ENCODE measurements around the gene AHDC1. TPM values are rescaled to one million over a fixed set of nuclear protein-coding genes. Genes with fewer than 3 reads are reported as not detected.
A peak's percentile ranks its signal among the peaks of the same experiment; 100 is the strongest.

AHDC1 gene
- total and polyA plus RNA-seq, 2 donors (not counting 1 experiment from before 2014, with no cell fraction given) = 4.2 to 6.9 TPM

DNA sequence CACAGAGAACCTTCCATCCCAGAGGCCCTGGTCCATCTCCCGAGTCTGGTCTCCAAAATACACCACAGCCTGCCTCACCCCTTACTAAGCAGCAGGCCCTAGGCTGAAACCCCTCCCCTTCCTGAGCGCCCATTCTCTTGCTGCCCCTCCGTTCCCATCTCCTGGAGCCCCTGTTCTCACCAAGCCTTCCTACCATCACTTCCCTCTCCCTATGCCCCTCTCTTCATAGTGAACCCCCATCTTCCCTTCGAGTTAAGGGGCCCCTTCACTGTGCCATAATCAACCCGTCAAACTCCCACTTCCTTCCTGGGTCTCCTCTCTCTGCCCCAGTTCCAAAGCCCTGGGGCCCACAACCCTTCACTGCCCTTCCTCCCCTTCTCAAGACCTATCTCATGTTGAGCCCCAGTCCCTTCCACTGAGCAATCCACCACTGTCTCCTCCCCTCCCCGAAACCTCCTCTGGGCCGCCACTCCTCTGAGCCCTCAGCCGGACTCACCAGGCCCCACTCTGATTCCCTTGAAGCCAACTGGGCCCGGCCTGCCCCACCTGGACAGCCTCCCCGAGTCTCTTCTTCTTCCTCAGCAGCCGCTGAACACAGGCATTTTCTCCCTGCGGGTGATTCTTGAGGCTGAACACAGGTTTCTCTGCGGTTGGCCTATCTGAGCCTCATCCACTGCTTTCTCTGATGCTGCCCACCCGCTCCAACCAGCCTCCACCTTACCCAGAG lies 71.8 kb downstream of the AHDC1 start:
- H2AFZ ChIP-seq (ENCODE audit: low read length) = no peak overlapping the region
- H3K36me3 ChIP-seq (ENCODE audit: control insufficient read depth, insufficient read depth, low read length) = peaks cover 6% of the 10 kb centered on the region
- no peaks in the 10 kb centered on the region for H3K9me3 ChIP-seq (ENCODE audit: control insufficient read depth, insufficient read depth, low read depth, low read length)
- no peak for TF ChIP-seq EZH2 (IDR thresholded peaks at IDR 0.05; ENCODE audit: low read length, missing control alignments)
- TF ChIP-seq, protein P1, sequence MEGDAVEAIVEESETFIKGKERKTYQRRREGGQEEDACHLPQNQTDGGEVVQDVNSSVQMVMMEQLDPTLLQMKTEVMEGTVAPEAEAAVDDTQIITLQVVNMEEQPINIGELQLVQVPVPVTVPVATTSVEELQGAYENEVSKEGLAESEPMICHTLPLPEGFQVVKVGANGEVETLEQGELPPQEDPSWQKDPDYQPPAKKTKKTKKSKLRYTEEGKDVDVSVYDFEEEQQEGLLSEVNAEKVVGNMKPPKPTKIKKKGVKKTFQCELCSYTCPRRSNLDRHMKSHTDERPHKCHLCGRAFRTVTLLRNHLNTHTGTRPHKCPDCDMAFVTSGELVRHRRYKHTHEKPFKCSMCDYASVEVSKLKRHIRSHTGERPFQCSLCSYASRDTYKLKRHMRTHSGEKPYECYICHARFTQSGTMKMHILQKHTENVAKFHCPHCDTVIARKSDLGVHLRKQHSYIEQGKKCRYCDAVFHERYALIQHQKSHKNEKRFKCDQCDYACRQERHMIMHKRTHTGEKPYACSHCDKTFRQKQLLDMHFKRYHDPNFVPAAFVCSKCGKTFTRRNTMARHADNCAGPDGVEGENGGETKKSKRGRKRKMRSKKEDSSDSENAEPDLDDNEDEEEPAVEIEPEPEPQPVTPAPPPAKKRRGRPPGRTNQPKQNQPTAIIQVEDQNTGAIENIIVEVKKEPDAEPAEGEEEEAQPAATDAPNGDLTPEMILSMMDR (conservative IDR thresholded peaks at IDR 0.05 in 1 of 2, IDR thresholded peaks at IDR 0.05 in 1 of 2; ENCODE audit: low read depth in 1 of 2, low read length in 2 of 2) = no peak
- DNase-seq (ENCODE audit: low read depth in 2 of 2) = no peak
- H3K27me3 ChIP-seq (ENCODE audit: control insufficient read depth, insufficient read depth, low read length) = no peaks in the 10 kb centered on the region
- peaks cover 37% of the 10 kb centered on the region for H3K4me1 ChIP-seq (ENCODE audit: control insufficient read depth, extremely low read depth, insufficient read depth, low read length)
- no peak overlapping the region for H3K9ac ChIP-seq (ENCODE audit: insufficient read depth, low read length)
- H3K4me2 ChIP-seq (ENCODE audit: extremely low read depth, insufficient read depth, low read length) = no peak overlapping the region
- no peak overlapping the region for H3K27ac ChIP-seq (ENCODE audit: insufficient read depth, low read length)
- H4K20me1 ChIP-seq (ENCODE audit: control insufficient read depth, extremely low read depth, insufficient read depth, low read length) = no peaks in the 10 kb centered on the region
- H3K79me2 ChIP-seq (ENCODE audit: control insufficient read depth, insufficient read depth, low read length) = peaks cover 1% of the 10 kb centered on the region
- no peak overlapping the region for H3K4me3 ChIP-seq (replicated peaks in 1 of 4; ENCODE audit: control extremely low read depth in 1 of 4, insufficient read depth in 1 of 4, low read depth in 3 of 4, low read length in 4 of 4)

DNA sequence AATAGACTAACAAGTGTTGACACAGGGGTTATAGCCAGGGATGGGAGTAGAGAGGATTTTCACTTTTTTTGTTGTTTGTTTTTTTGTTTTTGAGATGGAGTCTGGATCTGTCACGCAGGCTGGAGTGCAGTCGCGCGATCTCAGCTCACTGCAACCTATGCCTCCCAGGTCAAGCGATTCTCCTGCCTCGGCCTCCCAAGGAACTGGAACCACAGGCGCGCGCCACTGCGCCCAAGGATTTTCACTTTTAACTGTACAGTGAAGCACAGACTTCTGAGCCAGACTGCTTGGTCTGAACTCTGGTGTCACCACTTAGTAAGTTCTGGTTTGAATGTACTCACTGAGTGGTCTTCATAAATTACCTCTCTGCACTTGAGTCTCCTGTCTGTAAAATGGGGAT lies 73.8 kb downstream of the AHDC1 start:
- Histone ChIP-seq H4K20me1 (ENCODE audit: control insufficient read depth, extremely low read depth, insufficient read depth, low read length) (no peaks in the 10 kb centered on the region), H3K27me3 (ENCODE audit: control insufficient read depth, insufficient read depth, low read length) (no peaks in the 10 kb centered on the region), H3K9me3 (ENCODE audit: control insufficient read depth, insufficient read depth, low read depth, low read length) (no peaks in the 10 kb centered on the region), H3K4me1 (ENCODE audit: control insufficient read depth, extremely low read depth, insufficient read depth, low read length) (peaks cover 42% of the 10 kb centered on the region), H3K4me3 (replicated peaks in 1 of 4; ENCODE audit: control extremely low read depth in 1 of 4, insufficient read depth in 1 of 4, low read depth in 3 of 4, low read length in 4 of 4) (no peak overlapping the region), H2AFZ (ENCODE audit: low read length) (no peak overlapping the region), H3K4me2 (ENCODE audit: extremely low read depth, insufficient read depth, low read length) (no peak overlapping the region), H3K9ac (ENCODE audit: insufficient read depth, low read length) (no peak overlapping the region), H3K79me2 (ENCODE audit: control insufficient read depth, insufficient read depth, low read length) (no peaks in the 10 kb centered on the region), H3K27ac (ENCODE audit: insufficient read depth, low read length) (no peak overlapping the region), H3K36me3 (ENCODE audit: control insufficient read depth, insufficient read depth, low read length) (peaks cover 6% of the 10 kb centered on the region)
- DNase-seq (ENCODE audit: low read depth in 2 of 2) = no peak
- no peak for TF ChIP-seq EZH2 (IDR thresholded peaks at IDR 0.05; ENCODE audit: low read length, missing control alignments)
- TF ChIP-seq, protein P1 (conservative IDR thresholded peaks at IDR 0.05 in 1 of 2, IDR thresholded peaks at IDR 0.05 in 1 of 2; ENCODE audit: low read depth in 1 of 2, low read length in 2 of 2) = no peak

DNA sequence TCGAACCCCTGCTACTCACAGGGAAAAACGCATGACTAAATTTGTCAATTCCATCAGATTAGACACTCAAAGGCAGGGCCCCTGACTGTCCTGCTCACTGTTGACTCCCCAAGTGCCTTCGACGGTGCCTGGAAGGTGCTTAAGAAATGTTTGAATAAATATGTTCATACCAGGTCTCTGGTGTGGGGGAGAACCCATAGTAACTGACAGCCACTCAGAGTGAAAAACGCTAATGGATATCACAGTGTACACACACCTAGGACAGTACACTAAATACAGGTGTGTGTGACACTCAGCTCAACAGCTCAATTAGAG lies 74.3 kb downstream of the AHDC1 start:
- peak overlapping the region; percentile 11 for H3K27ac ChIP-seq (ENCODE audit: insufficient read depth, low read length)
- no peak for DNase-seq (ENCODE audit: low read depth in 2 of 2)
- peak overlapping the region; percentile 34 for H3K9ac ChIP-seq (ENCODE audit: insufficient read depth, low read length)
- TF ChIP-seq, protein P1 (conservative IDR thresholded peaks at IDR 0.05 in 1 of 2, IDR thresholded peaks at IDR 0.05 in 1 of 2; ENCODE audit: low read depth in 1 of 2, low read length in 2 of 2) = no peak
- no peak for TF ChIP-seq EZH2 (IDR thresholded peaks at IDR 0.05; ENCODE audit: low read length, missing control alignments)
- no peak overlapping the region for H3K4me2 ChIP-seq (ENCODE audit: extremely low read depth, insufficient read depth, low read length)
- no peaks in the 10 kb centered on the region for H3K9me3 ChIP-seq (ENCODE audit: control insufficient read depth, insufficient read depth, low read depth, low read length)
- peaks cover 6% of the 10 kb centered on the region for H3K36me3 ChIP-seq (ENCODE audit: control insufficient read depth, insufficient read depth, low read length)
- peaks cover 46% of the 10 kb centered on the region for H3K4me1 ChIP-seq (ENCODE audit: control insufficient read depth, extremely low read depth, insufficient read depth, low read length)
- no peak overlapping the region for H2AFZ ChIP-seq (ENCODE audit: low read length)
- no peaks in the 10 kb centered on the region for H3K79me2 ChIP-seq (ENCODE audit: control insufficient read depth, insufficient read depth, low read length)
- H4K20me1 ChIP-seq (ENCODE audit: control insufficient read depth, extremely low read depth, insufficient read depth, low read length) = no peaks in the 10 kb centered on the region
- no peak overlapping the region for H3K4me3 ChIP-seq (replicated peaks in 1 of 4; ENCODE audit: control extremely low read depth in 1 of 4, insufficient read depth in 1 of 4, low read depth in 3 of 4, low read length in 4 of 4)
- H3K27me3 ChIP-seq (ENCODE audit: control insufficient read depth, insufficient read depth, low read length) = no peaks in the 10 kb centered on the region

All from fibroblast of lung (primary cell).